HL-60 (cell line): ENCODE results near the gene BRSK1.

ENCODE experiments used
- CTCF ChIP-seq: IDR thresholded peaks from one replicate; pipeline ENCODE4 v1.5.1; 2011; ENCODE audit warnings: low read length, control low read depth, inconsistent platforms; ENCODE audit not compliant: insufficient read depth
- GABPA ChIP-seq: IDR thresholded peaks from 2 replicates; pipeline ENCODE4 v1.6.1; 2012; ENCODE audit warnings: low read depth
- POLR2AphosphoS5 ChIP-seq: IDR thresholded peaks from 2 replicates; pipeline ENCODE4 v1.6.1; 2012; ENCODE audit warnings: low read depth
- SPI1 ChIP-seq: IDR thresholded peaks from 2 replicates; pipeline ENCODE4 v1.6.1; 2012; ENCODE audit warnings: low read depth, mild to moderate bottlenecking, borderline replicate concordance

- TF ChIP-seq CTCF: no peak
- no peak for TF ChIP-seq POLR2AphosphoS5
- TF ChIP-seq GABPA: no peak
- TF ChIP-seq SPI1: no peak
These were observed 21.4 kb upstream of the BRSK1 start for GRCh38 chr19:55262359-55262758.
